Superior temporal gyrus (tissue), 1 donor: ENCODE data around the gene LRRC36.
"Not testable (repeated sequence)": the region's sequence is repeated elsewhere in the genome, so short reads cannot be mapped to it uniquely, and the experiment has no call there.

Experiments used
- DNase-seq: peaks from one replicate; pipeline ENCODE4 v3.0.0-alpha.2; 2016; ENCODE audit errors: extremely low spot score

The LRRC36 gene

GRCh38 chr16:67400901-67401300 is 74.3 kb downstream of the LRRC36 start:
- DNase-seq = no peak

GRCh38 chr16:67403976-67404555 is 77.5 kb downstream of the LRRC36 start:
- DNase-seq = no peak

DNA sequence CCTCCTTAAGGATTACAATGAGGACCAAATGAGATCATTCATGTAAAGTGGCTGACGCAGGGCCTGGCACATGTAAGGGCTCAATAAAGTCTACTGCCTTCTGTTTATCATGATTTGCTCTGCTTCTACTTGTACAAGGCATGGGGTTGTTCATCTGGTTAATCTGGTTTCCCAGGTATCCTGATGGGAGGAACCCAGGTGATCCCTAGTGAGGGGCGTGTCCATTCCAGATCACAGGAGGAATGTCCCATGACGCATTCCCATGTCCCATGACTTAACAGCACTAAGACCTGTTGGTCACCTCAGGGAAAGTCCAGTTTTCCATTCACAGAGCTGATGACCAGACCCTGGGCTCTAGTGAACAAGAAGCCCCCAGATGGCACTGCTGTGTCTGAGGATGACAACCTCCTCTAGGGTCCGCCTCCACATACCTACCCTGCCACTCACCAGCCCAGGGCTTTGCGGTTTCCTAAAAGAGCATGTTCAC is 78.2 kb downstream of the LRRC36 start:
- DNase-seq = no peak

- no peak for DNase-seq
These were observed 78.7 kb downstream of the LRRC36 start for GRCh38 chr16:67405336-67405735.

- no peak for DNase-seq
These were observed 79.7 kb downstream of the LRRC36 start for GRCh38 chr16:67406111-67406971.

GRCh38 chr16:67407176-67407787 is 80.7 kb downstream of the LRRC36 start:
- no peak for DNase-seq

- DNase-seq = no peak
These were observed 81.3 kb downstream of the LRRC36 start for GRCh38 chr16:67407788-67408452.

- no peak for DNase-seq
These were observed 83.0 kb downstream of the LRRC36 start for GRCh38 chr16:67409631-67410030.

DNA sequence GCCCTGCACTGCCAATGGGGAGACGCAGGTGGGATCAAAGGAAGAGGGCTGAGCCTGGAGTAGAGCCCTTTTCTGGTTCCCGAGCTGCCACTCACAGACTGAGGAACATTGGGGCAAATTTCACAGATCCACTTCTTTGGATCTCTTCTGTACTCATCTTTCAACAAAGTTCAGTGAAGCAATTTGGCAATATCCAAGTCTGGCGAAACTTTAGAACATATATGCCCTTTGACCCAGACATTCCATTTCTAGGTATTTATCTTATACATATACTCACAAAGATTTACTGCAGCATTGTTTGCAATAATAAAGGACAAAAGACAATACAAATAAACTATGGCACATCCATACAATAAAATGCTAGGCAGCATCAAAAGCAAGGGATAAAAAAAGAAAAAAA is 84.7 kb downstream of the LRRC36 start:
- DNase-seq = no peak

DNA sequence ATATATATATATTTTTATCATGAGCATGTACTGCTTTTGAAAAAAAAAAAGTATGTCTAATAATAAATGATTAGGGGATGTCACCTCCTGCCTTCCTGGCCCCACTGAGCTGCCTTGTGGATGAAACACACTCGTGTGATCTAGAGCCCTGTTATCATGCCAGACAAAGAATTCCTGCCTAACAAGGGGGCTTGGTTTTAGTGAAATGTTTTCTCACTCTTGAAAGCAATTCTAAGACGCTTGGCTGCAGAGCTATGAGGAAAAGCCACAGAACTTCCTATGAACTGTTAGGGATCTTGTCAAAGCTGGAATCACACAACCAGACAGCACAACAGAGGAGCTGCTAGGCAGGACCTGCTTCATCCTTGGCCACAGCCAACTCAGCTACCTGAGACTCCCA is 85.7 kb downstream of the LRRC36 start:
- DNase-seq = no peak

- no peak for DNase-seq
These were observed 87.6 kb downstream of the LRRC36 start for GRCh38 chr16:67413978-67414911.

DNA sequence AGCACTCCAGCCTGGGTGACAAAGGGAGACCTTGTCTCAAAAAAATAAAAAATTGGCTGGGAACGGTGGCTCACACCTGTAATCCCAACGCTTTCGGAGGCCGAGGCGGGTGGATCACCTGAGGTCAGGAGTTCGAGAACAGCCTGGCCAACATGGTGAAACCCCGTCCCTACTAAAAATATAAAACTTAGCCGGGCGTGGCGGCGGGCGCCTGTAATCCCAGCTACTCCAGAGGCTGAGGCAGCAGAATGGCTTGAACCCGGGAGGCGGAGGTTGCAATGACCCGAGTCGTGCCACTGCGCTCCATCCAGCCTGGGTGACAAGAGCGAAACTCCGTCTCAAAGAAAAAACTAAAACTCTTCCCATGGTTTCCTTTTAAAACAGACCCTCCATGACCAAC is 88.8 kb downstream of the LRRC36 start:
- DNase-seq = not testable (repeated sequence)

DNA sequence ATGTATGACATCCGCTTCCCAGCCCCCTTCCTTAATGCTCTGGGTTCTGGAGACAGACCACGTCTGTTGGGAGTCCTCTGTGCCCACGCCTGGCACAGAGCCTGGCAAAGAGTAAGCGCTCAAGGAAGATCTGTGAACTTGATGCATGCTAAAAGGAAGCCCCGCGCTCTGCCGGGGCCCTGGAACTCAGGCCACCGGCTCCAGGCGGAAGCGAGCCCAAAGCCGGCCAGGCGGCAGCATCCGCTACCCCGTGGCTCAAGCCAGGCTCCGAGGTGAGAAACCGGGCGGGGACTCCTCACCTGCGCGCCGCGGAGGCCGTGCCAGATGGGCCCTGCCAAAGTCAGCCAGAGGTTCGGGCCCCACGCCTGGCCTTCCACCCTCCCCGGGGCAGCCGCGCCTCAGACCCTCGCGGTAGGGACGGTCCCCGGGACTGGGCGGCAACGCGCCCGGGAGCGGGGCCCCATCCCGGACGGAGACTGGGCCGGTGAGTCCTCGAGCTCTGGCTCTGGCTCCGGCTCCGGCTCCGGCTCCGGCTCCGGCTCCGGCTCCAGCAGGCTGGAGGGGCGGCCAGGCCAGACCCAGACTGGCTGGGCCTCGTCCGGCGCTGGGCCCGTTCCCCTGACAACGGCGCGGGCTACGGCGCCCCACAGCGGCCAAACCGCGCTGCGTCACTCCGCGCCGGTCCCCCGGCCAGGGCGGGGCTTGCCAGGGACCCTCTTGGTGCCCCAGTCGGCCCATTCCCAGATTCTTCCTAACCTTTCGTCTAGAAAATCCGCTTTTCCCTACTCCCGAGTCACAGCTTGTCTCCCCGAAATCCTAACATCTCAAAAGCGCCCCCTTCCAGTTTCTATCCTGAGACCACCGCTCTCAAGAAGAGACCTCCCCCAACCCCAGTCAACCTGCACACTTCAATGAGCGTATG is 89.5 kb downstream of the LRRC36 start, which contains the start of gene ZDHHC1:
ZDHHC1 (minus strand) TSS at position 606 of the 922 bp plus-strand sequence. CDS start 8,702 bp downstream, outside the sequence.
- DNase-seq = peak; percentile 69

DNA sequence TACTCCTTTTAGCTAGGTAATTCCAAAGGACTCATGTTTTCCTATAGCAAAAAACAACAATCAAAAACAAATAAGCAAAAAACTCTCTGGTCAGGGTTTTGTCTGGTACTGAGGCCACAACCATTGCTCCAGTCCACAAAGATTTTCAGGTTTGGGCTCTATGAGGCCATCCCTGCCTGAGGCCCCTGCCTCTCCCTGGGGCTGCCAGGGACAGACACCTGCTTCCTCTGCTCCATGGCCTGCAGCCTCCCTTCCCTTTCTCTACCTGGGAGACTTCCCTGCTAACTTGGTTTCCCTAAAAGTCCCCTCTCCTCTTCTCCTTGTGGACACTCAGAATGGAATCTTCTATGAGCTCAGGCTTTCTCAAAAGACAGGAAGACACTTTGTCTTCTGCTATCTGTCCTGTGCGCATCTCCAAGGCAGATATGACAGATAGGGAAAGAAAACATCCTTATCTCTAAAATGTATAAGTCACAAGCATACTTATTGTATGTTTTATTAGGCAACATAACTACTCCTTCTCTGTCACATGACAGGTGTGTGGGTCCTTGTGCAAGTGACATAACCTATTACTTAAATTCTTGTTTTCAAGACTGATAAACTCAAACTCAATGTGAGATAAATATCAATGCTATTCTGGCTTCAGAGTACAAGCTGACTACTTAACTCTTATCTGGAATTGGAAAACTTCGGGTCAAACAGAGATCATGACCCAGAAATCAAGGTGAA is 90.9 kb downstream of the LRRC36 start:
- no peak for DNase-seq

DNA sequence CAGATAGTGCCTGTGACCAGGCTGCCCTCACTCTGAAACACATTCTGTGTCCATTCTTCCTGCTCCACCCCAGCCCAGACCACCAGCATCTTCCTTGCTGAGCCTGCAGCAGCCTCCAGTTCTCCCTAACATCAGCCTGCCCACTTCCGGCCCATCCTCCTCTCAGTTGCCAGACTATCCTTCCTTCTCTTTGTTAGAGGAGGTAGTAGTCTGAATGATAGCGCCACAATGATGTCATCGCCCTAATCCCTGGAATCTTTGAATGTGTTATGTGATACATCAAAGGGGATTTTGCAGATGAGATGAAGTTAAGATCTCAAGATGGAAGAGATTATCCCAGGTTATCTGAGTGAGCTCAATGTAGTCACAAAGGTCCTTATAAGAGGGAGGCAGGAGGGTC is 92.9 kb downstream of the LRRC36 start:
- no peak for DNase-seq

GRCh38 chr16:67419931-67420330 is 93.3 kb downstream of the LRRC36 start:
- DNase-seq = no peak

- DNase-seq = no peak
These were observed 94.4 kb downstream of the LRRC36 start for GRCh38 chr16:67421030-67421429.

- no peak for DNase-seq
These were observed 96.4 kb downstream of the LRRC36 start for GRCh38 chr16:67423015-67423414.

DNA sequence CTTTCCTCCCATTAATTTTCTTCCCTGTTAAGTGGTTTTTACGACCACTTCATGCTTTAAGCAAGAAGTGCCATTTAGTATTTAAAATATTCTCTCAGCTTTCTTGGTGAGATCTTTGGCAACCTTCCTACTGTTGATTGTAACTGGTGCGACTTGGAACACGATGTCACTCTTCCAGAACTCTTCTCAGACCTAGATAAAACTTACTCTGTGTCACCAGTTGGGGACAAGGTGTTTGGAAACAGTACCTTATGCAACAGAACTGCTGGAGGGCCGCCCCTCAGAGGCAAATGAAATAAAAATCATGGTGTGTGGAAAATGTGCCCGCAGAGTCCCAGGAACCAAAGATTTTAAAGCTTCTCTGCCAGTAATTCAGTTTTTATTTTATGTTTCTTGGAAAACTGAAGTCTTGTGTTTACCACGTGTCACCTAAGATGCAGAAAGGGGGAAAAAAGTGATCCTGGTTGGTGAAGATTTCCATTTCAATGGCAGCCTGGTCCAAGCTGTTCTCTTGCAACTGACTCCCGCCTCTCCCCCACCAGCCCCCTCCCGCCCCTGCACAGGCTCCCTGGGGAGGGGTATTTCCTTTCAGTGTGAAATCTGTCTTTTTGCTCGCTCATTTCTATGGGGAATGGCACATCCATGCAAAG is 97.1 kb downstream of the LRRC36 start:
- DNase-seq = peak; percentile 53
